ENCODE measurements around the gene ZFAND6.

DNA sequence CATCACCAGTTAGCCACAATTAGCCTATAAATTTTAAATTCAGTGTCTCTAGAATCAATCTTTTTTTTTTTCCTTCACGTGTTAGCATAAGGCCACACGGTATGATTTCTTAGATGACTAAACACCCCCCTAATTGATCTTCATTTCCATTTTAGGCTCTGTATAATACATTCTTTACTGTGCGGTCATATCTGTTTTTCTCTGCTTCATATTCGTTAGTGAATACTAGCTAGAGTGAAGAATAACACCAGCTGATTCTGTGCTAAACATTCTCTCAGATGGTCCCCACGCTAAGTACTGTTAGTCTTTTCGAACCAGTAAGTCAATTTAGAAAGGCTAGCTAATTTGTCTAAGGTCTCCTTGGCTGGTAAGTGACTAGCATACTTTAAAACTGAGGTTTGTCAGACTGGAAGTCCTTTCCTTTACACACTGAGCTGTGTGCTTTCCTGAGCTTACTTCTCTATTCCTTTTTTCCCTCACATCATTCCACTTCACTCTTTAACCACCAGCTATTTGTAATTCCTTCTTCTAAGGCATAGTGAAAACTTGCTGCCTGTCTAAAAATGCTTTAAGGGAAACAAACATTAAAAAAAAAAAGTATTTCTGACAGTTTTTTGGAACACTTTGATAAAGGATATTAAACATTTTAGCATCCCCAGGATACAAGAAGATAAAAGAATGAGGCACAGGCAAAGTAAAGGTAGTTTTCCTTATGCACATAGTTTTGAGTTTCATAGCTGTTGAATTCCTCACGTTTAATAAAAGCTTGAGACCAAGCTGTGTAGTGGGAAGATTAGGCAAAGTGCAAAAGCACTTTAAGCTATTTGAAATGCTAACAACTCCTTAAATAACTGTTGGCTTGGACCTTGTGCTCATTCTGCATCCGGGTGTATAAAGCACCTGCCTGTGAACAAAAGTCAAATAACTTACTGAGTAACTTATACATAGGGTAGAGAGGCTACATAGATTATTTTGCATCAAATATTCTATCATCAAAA lies 17.1 kb downstream of the ZFAND6 start:
- TF ChIP-seq TAF1 (IDR thresholded peaks at IDR 0.05; ENCODE audit: low read depth, low read length) (no peak), POLR2A (IDR thresholded peaks at IDR 0.05; ENCODE audit: low read depth, low read length) (no peak), PAX5 (IDR thresholded peaks at IDR 0.05; ENCODE audit: insufficient read depth, low read length, severe bottlenecking) (no peak), POLR2AphosphoS5 (IDR thresholded peaks at IDR 0.05; ENCODE audit: low read depth, low read length) (no peak), SPI1 (IDR thresholded peaks at IDR 0.05; ENCODE audit: low read depth, low read length) (no peak)
